ENCODE data around the gene LGR4. TPM values are rescaled to one million over a fixed set of nuclear protein-coding genes. Genes with fewer than 3 reads are reported as not detected.

Gene LGR4
- total and polyA plus RNA-seq, 10 of the 15 experiments (the other 5 are each of a cell fraction or from before 2014, with no cell fraction given), result under 0.01 to 0.64 (median 0.04) TPM; not detected in 5

- TF ChIP-seq SIX5 (IDR thresholded peaks at IDR 0.05; ENCODE audit: low read depth, low read length, severe bottlenecking) (no peak), NR2C1 (IDR thresholded peaks at IDR 0.05) (no peak), SP1 (IDR thresholded peaks at IDR 0.05; ENCODE audit: low read depth, low read length) (no peak), NFYA (IDR thresholded peaks at IDR 0.05; ENCODE audit: borderline replicate concordance, low read depth, low read length) (no peak), STAT3 (IDR thresholded peaks at IDR 0.05; ENCODE audit: low read depth, low read length) (no peak), HDAC2 (IDR thresholded peaks at IDR 0.05) (0 out of 2 replicates have a peak, but pooled peaks have one; percentile 61), NFYB (IDR thresholded peaks at IDR 0.05; ENCODE audit: insufficient read depth, low read depth, low read length) (peak; percentile 47; the same call in 1 of the 2 replicates), PML (IDR thresholded peaks at IDR 0.05; ENCODE audit: low read length) (no peak), BMI1 (IDR thresholded peaks at IDR 0.05; ENCODE audit: borderline replicate concordance) (peak; percentile 99), HCFC1 (IDR thresholded peaks at IDR 0.05; ENCODE audit: low read length) (peak; percentile 35; the same call in 1 of the 2 replicates), JUNB (IDR thresholded peaks at IDR 0.05) (no peak), ZBTB4 (CRISPR knock-in tag; IDR thresholded peaks at IDR 0.05) (no peak), KDM1A (IDR thresholded peaks at IDR 0.05; ENCODE audit: borderline replicate concordance) (no peak), ZZZ3 (IDR thresholded peaks at IDR 0.05; ENCODE audit: control insufficient read depth, insufficient read length, low read depth) (no peak)
- TF ChIP-seq, protein P1, sequence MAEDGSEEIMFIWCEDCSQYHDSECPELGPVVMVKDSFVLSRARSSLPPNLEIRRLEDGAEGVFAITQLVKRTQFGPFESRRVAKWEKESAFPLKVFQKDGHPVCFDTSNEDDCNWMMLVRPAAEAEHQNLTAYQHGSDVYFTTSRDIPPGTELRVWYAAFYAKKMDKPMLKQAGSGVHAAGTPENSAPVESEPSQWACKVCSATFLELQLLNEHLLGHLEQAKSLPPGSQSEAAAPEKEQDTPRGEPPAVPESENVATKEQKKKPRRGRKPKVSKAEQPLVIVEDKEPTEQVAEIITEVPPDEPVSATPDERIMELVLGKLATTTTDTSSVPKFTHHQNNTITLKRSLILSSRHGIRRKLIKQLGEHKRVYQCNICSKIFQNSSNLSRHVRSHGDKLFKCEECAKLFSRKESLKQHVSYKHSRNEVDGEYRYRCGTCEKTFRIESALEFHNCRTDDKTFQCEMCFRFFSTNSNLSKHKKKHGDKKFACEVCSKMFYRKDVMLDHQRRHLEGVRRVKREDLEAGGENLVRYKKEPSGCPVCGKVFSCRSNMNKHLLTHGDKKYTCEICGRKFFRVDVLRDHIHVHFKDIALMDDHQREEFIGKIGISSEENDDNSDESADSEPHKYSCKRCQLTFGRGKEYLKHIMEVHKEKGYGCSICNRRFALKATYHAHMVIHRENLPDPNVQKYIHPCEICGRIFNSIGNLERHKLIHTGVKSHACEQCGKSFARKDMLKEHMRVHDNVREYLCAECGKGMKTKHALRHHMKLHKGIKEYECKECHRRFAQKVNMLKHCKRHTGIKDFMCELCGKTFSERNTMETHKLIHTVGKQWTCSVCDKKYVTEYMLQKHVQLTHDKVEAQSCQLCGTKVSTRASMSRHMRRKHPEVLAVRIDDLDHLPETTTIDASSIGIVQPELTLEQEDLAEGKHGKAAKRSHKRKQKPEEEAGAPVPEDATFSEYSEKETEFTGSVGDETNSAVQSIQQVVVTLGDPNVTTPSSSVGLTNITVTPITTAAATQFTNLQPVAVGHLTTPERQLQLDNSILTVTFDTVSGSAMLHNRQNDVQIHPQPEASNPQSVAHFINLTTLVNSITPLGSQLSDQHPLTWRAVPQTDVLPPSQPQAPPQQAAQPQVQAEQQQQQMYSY (CRISPR knock-in tag; IDR thresholded peaks at IDR 0.05), result no peak
- TF ChIP-seq, protein P2, sequence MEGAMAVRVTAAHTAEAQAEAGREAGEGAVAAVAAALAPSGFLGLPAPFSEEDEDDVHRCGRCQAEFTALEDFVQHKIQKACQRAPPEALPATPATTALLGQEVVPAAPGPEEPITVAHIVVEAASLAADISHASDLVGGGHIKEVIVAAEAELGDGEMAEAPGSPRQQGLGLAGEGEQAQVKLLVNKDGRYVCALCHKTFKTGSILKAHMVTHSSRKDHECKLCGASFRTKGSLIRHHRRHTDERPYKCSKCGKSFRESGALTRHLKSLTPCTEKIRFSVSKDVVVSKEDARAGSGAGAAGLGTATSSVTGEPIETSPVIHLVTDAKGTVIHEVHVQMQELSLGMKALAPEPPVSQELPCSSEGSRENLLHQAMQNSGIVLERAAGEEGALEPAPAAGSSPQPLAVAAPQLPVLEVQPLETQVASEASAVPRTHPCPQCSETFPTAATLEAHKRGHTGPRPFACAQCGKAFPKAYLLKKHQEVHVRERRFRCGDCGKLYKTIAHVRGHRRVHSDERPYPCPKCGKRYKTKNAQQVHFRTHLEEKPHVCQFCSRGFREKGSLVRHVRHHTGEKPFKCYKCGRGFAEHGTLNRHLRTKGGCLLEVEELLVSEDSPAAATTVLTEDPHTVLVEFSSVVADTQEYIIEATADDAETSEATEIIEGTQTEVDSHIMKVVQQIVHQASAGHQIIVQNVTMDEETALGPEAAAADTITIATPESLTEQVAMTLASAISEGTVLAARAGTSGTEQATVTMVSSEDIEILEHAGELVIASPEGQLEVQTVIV (IDR thresholded peaks at IDR 0.05; ENCODE audit: borderline replicate concordance, partially characterized antibody), result no peak
- TF ChIP-seq, protein P3, sequence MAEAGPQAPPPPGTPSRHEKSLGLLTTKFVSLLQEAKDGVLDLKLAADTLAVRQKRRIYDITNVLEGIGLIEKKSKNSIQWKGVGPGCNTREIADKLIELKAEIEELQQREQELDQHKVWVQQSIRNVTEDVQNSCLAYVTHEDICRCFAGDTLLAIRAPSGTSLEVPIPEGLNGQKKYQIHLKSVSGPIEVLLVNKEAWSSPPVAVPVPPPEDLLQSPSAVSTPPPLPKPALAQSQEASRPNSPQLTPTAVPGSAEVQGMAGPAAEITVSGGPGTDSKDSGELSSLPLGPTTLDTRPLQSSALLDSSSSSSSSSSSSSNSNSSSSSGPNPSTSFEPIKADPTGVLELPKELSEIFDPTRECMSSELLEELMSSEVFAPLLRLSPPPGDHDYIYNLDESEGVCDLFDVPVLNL (IDR thresholded peaks at IDR 0.05; ENCODE audit: low read depth, low read length), result peak; percentile 92
These were observed 109.6 kb downstream of the LGR4 start, which contains the start of gene CCDC34 (continued) for GRCh38 chr11:27362749-27363575.

Data from GM12878 (cell line).